ENCODE measurements around the gene H2BK1.

The H2BK1 gene

DNA sequence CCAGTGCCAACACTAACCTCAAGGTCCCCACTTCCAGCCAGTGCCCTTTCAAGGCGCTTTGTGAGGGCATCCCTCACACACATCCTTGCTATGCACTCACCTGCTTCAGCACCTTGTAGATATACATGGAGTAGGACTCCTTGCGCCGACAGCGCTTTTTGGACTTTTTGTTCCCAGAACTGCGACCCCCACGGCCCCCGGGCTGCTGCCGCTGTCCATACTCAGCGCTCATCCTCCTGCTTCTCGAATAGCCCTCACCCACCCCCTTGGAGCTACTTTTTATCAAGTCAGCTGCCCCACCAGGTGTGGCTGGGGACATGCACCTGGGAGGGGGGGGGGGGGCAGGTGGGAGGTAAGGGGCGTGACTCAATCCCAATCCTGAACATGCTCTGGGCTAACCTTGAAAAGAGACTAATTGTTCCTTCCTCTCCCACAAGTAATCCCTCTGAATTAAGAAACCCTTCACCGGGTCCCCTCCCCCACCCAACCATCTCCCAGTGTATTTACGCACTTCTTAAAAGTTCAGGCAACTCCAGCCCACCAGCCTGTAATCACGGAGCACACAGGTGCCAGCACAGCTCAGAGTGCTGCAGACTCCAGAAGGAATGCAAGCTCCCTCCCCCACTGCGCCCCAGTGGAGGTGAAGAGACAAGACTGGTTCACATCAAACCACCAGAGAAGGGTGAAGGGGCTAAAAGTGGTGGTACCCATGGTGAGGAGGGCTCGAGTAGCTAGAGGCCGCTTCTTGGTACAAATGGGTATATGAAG lies at the start of gene H2BK1:
Gene H2BK1 (minus strand): TSS at position 402 of the 768 bp plus-strand sequence. CDS start 170 bp downstream, at position 232.
- DNase-seq, result no peak

DNA sequence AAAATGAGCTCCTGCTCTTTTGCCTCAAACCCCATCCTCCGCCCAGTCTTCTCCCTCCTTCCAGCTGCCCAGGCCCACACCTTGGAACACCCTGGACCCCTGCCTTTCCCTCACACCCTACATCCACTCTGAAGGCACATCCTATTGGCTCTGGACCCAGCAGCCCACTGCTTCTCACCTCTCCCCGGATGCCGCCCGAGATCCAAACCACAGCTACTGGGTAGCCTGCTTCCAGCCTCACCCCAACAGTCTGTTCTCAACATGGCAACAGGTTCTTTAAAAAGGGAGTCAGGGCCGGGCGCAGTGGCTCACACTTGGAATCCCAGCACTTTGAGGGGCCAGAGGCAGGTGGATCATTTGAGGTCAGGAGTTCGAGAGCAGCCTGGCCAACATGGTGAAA lies 47.7 kb upstream of the H2BK1 start:
- DNase-seq, result no peak

DNA sequence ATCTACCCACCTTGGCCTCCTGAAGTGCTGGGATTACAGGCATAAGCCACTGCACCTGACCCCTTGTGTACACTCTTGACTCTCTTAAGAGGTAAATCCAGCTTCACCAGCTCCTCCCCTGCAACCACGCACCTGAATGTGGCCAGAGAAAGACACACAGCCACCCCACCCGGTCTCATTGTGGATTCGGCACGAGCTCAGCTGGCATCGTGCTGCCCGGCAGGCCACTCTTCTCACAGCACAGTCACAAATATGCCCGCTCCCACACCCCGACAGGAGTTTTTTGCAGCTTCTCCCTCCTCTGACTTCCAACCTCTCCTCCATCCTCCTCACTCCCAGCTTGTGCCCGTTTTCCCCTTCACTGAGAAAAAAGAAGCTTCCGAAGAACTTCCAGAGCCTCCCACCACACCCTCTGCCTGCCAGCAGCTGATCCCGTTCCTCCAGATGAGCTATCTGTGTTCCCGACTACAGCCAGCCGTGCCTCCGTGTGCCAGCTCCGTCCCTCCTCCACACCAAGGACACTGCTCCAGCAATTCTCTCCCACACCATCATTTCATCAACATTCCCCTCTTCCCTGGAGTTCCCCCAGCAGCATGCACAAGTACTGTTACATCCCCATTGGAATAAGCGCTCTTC lies 46.2 kb upstream of the H2BK1 start:
- no peak for DNase-seq

DNA sequence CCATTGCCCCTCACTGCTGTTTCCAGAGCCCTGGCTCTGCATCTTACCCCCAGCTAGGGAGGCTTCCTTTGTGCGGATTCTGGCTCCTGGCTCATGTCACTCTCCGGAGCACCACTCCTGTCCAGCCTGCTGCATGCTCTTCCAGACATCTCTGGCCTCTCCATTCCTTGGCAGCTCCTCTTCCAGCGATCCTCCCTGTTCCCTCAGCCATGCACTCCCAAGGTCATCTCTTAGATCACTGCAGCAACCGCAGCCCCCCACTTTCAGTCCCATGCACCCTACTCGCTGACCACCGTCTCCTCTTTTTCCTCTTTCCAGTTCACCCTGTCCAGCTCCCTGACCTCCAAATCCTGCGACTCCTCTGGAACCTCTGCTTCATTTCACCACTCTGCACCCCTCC lies 45.1 kb upstream of the H2BK1 start:
- DNase-seq, result no peak

DNA sequence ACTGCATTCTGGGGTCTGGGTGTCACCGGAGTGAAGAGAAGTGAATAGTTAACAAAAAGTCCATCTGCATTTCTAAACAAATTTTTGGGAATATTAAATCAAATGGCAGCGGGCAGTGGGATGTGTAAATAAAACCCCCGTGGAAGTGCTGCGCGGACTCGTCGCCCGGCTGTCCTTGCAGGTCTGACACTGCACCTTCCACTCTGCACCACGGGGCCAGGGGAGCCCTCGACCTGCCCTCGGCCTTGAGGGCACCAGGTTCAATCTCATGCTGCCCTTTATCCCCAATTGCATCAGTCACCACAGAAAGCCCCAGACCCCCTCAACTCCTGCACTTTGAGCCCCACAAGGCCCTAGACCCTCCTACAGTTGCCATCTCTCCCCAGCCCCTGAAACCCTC lies 44.6 kb upstream of the H2BK1 start:
- DNase-seq, result no peak

DNA sequence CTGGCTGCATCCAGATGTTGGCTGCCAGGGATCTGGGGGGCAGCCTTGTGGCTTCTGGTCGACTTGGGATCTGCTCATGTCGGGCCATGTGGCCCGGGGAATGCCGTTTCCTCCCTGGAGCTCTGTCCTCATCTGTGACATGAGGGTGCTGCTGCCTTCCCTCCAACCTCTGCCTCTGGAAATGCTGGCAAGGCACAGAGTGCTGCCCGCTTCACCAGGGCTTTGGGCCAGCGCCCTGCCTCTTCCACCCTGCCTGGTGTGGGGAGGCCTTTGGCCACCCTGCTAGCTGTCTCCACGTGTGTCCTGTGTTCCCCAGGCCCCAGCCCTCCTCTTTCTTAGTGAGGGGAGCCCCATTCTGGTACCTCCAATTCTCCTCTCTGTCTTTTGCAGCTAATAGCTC lies 44.0 kb upstream of the H2BK1 start:
- no peak for DNase-seq

DNA sequence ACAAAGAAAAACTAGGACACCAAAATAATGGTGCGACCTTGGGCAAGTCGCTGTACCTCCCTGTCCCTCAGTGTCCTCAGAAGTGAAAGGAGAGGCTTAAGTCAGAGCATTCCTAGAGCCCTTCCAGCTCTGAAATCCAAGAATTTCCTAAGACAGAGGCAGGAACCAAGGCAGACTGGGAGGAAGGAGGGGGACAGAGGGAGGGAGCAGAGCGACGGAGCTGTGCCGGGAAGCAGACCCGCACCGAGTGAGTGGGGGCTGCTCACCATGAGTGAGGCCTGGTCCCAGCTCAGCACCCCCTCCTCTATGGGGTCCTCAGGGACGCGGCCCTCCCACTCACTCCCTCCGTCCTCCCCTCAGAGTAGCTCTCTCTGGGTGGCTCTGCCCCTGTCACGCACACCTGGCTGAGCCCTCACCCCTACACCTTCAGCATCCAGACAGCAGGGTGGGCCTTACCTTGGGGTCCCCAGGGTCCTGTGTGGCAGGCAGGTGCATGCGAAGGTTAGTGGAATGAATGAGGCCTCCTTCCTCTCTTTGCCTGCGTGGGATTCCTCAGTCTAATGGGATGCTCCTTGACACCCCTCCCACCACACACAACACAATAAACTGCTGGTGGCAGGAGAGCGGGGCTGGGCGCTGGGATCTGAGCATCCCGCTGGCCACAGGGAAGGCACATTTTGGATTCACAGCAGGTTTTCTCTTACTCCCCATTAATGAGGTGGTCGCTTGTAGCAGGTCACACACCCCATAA lies 42.8 kb upstream of the H2BK1 start:
- DNase-seq, result no peak

DNA sequence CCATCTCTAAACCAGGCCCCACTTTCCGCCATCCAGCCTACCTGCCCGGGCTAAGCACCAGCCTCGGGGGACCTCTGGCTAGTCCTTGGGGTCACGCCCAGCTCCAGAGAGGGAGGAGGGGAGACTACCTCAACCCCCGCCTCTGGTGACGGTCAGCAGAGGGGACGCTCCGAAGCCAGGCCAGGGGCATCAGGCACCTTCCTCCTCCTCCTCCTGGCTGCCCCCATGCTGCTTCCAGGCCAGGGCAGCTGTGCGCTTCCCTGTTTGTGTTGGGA lies 42.2 kb upstream of the H2BK1 start:
- no peak for DNase-seq

DNA sequence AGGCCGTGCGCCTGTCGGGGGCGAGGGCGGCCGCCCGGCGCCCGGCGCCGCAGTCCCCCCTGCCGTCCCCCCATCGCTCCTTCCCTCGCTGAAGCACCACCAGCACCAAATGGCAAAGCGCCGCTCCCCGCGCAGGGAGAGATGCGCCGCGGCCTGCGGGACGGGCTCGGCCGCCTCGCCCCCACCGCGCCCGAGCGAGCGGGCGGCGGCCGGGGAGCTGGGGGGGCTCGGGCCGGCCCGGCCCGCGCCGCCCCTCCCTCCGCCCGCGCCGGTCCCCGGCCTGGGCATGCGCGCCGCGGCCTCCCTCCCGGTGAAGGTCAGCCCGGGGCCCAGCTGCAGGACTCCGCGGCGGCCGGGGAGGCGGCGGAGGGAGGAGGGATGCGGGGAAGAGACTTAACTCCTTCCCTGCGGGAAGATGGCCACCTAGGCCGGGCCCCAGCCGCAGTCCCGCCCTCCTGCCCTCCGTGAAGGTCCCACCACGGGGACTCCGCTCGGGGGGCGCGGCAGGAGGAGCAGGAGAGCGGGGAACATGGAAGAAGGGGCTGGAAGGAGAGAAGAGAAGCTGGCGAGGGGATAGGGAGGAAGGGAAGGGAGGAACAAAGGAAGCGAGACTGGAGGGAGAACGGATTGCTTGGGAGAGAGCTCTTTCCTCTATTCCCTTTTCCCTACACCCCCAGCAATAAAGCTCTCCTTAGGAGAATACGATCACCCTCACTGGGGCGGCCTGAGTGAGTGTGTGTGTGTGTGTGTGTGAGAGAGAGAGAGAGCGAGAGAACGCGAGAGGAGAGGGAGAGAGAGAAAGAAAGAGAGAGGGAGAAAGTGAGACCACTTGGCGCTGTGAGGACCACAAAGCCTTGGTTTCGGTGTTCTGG lies 41.6 kb upstream of the H2BK1 start:
- peak in 1 of 2 donors; percentile 34 for DNase-seq

DNA sequence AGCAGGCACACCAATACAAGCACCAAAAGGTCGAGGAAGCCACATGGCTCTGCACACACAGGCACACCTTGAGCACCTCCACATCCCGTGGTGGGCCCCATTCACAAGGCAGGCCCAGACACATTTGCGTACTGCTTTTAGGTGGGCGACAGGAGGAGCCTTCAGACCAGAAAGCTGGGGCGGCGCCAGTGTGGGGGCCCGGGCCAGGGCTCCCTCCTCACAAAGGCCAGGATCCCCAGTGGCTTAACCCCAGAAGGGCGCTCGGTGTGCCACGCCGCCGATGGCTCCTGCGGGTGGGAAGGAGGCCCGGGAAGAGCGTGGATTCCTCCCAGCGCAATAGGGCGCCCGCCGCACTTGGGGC lies 41.0 kb upstream of the H2BK1 start:
- DNase-seq, result no peak

DNA sequence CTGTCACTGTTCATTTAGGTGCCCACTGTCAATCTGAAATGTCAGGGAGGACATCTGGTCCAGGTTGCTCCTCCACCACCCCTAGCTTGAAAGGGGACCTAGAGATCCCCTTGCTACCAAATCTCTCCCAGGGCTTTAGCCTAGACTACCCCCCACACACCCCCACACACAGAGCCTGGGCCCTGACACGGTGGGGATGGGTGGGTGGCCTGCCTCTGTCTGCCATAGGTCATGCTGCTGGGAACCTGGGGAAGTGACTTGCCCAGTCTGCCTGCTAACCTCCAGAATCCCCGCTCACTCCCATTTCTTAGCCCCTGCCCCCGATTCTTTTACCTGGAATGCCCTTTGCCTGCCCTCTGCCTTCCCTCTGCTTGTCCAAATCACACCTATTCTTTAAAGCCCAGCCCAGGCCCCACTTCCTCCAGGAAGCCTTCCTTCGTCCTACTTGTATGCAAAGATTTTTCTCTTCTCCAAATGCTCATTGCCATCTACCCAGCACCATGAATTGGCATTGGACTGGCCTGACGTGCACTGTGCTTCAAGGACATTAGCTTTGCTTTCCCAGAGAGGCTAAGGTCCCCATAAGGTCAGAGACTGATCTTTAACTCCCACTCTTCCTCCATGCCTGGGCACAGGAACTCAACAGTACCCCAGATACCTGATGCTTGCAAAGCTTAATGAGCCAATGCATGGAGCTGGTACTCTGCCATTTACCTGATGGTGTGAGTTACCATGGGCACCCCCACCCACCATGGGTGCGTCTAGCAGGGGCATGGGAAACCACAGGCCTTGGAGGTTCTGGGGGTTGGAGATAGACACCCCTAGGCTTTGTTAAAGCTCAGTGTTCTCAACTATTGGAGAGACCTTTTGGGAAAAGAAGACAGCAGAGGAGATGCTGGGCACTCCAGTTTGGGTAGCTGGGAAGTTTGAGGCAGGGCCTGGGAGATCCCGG lies 40.2 kb upstream of the H2BK1 start:
- DNase-seq, result no peak

DNA sequence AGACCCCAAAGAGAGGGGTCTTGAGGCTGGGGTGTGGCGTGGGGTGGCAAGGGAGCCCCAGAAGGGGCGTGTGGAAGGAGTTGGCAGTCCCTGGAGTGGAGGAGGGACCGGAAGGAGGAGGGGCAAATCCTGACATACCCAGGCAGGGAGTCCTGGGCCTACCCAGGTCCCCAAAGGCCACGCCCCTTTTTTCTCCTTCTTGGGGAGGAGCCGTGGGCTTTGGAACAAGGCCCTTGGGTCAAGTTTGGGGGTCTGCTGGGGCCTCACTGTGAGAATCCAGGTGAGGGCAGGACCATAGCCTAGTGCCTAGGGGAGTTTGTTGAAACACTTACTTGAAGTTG lies 39.4 kb upstream of the H2BK1 start:
- no peak for DNase-seq

DNA sequence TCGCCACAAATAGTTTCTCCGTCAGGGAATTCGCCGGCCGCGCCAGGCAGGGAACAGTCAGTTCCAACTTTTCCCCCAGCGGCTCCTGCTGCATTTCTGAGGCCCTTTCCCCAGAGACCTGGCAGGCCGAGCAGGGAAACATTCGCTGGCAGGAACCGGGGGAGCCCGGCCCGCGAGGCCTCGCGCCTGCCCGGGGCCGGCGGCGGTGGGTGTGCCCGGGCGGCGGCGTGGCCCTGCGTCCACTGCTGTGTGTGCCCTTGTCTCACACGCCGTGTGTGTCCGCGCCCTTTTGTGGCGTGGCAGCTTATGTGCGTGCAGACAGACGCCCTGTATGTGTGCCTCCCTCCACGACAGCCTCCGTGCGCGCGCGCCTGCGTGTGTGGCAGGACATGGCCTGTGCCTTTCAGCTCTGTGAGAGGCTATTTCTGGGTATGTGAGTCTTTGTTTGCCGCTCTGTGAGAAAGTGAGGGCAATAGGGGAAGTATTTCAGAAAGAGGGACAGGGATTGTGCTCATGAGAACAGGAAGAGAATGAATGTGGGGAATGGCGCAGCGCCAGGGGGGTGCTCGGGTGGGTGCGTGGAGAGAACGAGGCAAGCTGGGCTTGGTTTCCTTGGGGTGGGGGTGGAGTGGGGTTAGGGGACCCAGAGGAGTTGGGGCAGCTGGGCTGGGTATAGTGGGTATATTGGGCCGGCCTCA lies 38.9 kb upstream of the H2BK1 start:
- DNase-seq, result peak; percentile 28 to 42

DNA sequence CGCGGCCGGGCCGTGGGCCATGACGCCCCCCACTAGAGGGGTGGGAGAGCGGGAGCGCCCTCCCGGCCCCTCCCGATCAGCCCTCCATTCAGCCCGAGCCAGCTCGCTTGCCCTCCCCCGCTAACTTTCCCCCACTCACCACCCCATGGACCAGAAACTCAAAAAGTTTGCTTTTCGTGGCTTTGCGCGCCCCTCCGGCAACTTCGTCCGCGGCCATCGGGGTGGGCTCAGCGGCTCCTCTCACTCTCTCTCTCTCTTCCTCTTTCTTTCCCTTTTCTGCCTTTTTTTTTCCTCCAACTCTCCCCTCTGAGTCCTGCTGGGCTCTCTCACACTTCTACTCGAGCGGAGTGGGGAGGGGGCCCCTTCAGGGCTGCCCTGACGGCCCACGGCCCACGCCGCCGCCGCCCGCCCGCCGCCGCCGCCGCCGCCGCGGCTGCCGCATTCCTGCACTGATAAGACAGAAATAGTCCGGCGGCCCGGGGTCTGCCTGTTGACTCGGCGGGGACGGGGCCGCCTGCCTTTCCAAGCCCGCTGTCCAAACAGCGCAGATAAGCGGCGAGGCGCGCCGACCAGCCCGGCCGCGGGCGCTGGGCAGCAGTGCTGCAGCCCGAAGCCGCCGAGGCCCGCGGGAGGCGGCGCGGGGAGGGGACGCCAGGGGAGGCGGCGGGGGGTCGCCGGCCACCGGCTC lies 38.2 kb upstream of the H2BK1 start, which contains the start of gene SMARCD3:
Gene SMARCD3 (minus strand): TSS at position 349 of the 688 bp plus-strand sequence. CDS start 132 bp downstream, at position 217.
- peak in 1 of 2 donors; percentile 35 for DNase-seq

DNA sequence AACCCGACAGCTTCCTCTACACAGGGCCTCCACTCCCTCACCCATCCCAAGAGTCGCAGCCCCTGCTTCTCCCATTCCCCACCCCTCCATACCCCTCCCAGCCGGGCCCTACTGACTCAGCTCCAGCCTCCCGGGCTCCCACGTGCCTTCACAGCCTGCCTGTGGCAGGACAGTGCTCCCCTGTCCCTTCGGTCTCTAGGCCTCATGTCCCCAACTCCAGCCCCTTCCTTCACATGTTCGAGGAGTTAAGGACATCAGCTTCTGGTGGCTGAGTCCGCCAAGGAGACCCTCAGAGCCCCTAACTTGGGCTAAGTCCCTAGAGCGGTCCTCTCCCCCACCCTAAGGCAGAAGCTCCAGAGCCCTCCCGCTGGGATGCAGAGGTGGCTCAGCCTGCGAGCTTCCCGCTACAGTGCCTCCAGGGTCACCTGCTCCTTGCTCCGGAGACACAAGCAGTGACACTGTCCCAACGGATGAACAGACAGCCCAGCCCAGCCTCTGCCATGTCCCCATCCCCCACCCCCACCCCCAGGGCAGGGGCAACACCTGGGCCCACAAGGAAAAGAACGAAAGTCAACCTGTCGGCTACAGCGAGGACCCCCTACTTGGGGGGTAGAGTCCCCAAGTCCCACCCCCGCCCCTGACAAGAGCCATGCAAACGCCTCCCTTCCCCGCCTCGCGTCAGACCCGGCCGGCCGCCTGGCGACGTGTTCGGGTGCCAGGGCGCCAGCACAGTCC lies 37.5 kb upstream of the H2BK1 start:
- no peak for DNase-seq

DNA sequence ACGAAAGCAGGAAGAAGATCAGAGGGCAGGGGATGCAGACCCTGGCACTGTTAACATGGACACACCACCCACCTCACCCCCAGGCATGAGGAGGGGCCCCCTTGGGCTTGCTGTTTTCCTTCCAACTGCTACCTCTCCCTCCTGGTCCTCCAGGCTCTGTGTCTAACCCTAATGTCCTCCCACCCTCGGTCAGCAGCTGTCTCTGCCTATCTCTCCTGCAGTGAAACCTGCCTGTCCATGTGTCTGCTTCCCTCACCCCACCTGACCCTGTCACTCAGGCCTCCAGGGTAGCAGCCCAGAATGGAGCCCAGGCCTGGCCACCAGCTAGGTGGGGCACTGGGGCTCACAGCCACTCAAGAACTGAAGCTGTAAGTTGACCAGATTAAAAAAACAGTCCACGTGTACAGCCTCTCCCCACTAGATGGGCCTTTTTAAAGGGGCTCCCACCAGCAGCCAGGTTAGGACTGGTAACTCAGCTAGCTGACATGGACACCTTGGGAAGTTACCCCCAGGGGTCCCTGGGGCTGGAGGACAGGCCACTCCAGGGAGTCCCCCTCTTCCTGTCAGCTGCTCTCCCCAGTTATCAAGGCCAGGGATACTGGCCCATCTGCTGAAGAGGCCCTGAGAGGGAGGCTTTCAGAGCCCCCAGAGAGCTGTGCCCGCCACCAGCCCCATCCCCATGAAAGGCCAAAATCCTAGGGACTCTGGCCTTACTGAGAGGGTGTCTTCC lies 36.7 kb upstream of the H2BK1 start:
- no peak for DNase-seq

DNA sequence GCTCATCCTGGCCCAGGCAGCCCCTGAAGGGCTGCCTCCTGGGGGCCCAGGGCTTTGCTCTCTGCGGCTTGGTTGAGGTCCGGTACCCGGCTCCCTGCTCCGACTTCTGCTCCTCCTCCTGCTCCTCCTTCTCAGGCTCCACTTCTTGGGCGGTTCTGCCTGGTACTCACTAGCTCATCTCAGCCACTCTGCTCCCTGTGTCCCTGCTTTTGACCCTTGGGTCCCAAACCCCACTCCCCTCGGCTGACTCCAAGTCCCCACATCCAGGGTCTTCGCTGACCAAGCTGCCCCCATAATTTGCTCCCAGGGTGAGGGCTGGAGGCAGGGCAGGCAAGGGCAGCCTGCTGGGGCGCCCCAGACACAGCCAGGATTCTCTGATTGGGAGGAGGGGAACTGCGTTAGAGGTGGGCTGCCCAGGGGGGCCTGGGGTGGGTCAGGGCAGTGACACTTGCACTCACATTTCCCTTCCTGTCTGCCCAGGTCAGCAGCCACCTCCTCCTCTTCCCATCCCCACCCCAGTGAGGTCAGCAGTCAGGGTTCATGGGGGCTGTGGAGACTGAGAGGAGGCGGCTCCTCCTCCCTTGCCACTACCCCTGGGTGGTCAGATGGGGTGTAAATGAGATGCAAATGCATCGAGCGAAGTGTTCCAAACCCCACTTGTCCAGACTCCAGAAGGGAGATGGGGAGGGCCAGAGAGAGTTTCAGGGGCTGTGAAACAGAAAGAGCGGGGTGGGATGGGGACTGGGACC lies 36.0 kb upstream of the H2BK1 start:
- DNase-seq, result no peak

DNA sequence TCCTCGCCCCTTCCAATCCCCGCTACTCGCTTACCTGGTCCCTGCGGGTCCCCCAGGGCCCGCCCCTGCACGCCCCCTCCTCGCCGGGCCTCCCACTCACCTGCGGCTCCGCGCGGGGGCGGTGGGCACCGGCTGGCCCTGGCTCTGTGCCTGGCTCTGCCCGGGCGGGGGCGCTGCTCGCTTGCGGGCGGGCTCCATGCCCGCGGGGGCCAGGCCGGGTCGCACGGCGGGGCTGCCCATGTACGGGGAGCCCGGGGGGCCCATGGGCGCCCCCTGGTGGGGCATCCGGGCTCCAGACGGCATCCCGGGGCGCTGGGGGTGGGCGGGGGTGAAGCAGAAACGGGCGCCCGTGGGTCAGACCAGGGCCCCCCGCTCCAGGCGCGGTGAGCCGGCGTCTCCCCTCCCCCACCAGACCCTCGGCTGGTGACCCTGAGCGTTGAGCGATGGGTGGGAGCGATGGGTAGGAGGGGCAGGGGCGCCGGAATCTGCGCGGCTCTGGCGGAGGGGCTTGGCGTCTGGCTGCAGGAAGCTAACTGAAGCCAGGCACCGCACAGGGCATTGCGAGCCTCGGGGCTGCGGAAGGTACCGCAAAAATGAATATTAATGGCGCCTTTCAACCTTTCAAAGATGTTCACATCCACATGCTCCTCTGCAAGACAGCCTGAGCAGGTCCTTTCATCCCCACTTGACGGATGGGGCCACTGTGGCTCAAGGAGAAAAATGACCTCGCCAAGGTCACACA lies 35.2 kb upstream of the H2BK1 start:
- DNase-seq, result peak; percentile 65 to 70

Data from CD4-positive, alpha-beta T cell treated with Interleukin-4 for 1 hour (primary cell).